ENCODE results near the gene MERTK.
"Not testable (repeated sequence)": the region's sequence is repeated elsewhere in the genome, so short reads cannot be mapped to it uniquely, and the experiment has no call there.

Gene MERTK

DNA sequence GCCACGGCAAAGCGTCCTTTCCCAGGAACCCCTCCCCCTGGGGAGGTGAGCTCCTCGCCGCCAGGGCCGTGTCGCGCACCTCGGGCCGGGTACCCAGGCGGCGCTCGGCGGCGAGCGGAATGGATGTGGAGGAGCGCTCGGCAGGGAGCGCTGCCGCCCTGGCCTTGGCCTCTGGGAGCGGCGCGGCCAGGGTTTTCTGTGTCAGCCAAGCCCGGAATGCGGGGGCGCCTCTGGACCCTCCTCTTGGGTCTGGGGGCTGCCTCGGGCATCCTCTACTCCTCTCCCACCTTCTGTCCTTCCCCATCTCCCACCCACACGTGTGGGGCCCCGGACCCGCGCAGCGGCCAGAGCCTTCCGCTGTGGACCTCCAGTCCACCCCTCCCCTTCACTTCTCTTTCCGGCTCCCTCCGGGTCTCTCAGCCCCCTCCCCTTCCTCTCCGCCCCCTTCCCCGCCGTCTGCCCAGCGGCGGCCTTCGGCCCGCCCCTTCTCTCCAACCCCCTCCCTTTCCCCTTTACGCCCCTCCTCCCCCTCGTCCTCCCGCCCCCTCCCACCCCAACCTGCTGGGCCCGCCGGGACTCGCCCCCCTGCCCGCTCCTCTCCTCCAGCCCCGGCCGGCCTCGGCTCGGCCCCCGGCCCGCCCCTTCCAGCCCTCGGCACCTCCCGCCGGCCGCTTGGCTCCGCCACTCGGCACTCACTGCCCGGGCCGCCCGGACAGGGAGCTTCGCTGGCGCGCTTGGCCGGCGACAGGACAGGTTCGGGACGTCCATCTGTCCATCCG is at the start of gene MERTK:
Gene MERTK (plus strand): TSS at position 684 of the 779 bp plus-strand sequence. CDS start 129 bp downstream, outside the sequence.
- DNase-seq (ENCODE audit: low read depth): peak; percentile 31

DNA sequence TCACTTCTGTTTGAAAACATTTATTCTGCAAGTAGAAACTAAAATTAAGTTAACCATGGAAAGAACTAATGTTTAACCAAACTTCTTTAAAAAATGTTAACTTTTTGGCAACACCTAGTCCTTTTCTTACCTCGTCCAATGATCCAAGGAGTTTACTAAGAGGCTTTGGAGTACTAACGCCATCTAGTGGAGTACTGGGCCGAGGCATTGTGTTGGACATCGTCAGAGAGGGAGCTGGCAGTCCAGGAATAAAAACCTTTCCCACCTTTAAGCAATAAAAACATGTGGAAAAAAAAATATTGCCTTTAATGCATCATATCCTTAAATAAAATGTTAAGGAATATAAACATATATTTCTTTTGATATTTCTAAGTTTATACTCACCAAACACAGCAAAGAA is 47.8 kb upstream of the MERTK start:
- not testable (repeated sequence) for DNase-seq (ENCODE audit: low read depth)

DNA sequence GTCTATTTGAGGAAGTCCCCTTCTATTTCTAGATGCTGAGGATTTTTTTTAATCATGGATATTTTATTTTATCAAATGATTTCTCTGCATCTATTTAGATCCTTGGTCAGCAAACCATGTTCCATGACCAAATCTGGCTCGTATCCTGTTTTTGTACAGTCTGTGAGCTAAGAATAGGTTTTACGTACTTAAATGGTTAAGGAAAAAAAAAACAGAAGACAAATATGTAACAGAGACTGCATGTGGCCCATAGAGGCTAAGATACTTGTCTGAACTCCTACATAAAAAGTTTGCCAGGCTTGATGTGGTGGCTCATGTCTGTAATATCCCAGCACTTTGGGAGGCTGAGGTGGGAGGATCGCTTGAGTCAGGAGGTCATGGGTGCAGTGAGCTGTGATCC is 45.9 kb upstream of the MERTK start:
- DNase-seq (ENCODE audit: low read depth): not testable (repeated sequence)

DNA sequence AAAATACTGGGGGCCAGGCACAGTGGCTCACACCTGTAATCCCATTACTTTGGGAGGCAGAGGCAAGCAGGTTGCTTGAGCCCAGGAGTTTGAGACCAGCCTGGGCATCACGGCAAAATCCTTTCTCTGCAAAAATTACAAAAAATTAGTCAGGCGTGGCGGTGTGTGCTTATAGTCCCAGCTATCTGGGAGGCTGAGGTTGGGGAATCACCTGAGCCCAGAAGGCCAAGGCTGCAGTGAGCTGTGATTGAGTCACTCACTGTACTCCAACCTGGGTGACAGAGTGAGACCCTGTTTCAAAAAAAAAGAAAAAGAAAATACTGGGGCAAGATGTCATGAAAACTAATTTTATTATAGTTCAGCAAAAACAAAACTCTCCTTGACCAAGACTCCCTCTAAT is 38.4 kb upstream of the MERTK start:
- DNase-seq (ENCODE audit: low read depth): not testable (repeated sequence)

DNA sequence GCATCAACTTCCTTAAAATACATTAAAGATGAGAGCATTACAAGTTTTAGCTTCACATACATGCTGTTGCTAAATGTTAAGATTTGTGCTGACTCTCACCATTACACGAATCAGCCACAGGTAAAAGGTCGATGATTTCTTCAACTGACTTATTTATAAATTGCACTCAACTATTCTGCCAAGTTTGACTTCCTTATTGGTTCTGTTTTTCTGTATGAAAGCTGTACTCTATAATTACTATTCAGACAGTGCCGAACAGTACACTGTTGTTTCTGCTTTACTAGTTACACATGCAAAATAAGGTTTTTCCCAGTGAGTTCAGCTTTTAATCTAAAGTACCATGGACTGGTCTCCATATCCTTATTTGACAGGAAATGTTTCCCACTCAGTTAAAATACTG is 33.3 kb upstream of the MERTK start:
- not testable (repeated sequence) for DNase-seq (ENCODE audit: low read depth)

DNA sequence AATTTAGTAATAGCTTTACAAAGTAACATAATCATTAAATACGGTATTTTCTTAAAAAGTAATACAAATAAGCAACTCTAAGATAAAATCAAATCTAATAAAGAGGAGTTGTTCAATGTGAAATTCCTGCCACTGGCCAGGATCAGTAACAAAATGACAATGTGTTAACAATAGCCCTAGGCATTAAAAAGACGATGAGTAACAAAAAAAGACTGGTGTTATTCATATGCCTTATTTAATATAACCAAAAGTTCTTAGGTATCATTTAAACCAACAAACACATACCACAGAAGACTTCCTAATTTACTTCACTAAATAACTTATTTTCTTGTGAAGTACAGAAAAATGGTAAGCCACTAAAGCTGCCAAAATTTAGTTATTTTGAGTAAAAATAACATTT is 25.6 kb upstream of the MERTK start:
- DNase-seq (ENCODE audit: low read depth): not testable (repeated sequence)

DNA sequence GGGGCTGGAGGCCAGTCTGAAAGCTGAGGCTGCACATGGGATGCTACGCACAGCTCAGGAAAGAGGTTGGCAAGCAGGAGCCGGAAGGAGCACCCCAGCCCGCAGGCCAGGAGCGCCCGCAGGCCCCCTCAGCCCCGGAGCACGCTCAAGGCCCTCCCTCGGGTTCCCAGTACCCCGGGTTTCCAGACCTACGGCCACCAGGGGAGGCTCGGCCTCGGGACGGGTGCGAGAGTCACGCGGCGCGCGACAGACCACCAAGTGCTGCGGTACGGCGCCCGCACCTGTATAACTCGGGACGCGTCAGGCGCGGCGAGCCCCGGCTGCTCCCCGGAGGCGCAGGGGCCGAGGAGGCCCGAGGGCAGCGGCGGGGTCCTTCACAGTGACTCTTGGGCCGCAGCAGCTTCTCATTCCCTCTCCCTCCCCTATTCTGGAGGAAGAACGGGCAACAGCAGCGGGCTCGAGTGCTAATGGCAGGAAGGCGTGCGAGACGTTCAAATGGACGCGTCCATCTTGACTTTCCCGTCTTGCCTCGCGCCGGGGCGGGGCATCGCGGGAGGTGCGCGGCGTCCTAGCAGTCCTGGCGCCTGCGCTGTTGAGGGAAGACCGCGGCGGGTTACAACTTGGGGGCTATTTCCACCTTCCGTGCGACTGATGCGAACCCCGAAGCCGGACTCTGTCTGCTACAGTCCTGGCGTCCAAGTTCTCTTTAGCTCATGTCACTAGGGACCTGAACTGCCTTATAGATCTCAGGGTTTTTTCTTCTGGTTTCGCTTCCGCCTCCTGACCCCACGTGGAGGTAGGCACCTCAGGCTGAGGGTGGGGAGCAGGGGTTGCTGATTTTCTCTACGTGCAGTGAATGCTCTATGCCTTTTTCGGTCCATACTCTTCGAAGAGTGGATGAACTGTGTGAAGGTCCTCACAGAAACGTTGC is 14.5 kb upstream of the MERTK start, which contains the start of gene ANAPC1:
Gene ANAPC1 (minus strand): TSS at position 533 of the 931 bp plus-strand sequence. CDS start 3,368 bp downstream, outside the sequence.
- peak; percentile 78 for DNase-seq (ENCODE audit: low read depth)

DNA sequence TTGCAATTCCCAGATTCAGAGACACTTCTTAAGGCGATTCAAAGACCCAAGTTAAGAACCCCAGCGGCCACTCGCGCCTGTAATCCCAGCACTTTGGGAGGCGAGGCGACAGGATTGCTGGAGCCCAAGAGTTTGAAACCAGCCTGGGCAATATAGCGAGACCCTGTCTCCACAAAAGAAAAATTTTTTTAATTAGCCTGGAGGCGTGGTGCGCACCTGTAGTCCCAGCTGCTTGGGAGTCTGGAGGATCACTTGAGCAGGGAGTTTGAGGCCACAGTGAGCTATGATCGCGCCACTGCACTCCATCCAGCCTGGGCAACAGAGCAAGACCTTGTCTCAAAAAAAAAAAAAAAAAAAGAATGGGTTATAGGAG is 13.8 kb upstream of the MERTK start:
- DNase-seq (ENCODE audit: low read depth): no peak

DNA sequence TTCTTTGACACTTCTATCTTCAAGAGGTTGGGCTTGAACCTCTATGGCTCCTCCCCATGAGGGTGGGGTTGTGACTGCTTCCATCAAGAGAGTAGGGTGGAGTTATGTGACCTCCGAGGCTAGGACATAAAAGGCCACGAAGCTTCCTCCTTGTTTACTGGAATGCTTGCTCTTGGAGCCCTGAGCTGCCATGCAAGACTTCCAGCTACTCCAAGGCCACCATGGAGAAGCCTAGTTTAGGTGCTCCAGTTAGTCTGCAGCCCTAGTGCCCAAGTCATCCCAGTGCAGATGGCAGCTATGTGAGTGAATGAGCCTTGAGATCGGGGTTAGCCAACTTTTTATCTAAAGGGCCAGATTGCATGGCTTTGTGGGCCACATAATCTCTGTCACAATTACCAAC is 2.4 kb upstream of the MERTK start:
- no peak for DNase-seq (ENCODE audit: low read depth)

DNA sequence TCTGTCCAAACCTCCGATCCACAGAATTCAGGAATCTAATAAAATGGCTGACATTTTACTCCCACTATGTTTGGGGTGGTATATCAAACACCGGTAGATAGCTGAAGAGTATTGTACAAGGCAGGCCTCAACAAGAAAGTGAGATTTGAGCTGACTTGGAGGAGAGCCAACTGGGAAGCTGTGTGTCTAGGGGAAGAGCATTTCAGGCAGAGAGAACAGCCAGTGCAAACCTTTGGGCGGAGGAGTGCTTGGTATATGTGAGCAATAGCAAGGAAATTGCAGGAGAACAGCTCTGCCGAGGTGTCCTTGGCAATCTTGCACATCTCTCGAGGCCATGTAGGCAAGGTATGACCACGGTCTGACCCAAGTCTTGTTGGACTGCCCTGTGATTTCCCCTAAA is 1.8 kb upstream of the MERTK start:
- DNase-seq (ENCODE audit: low read depth): no peak

DNA sequence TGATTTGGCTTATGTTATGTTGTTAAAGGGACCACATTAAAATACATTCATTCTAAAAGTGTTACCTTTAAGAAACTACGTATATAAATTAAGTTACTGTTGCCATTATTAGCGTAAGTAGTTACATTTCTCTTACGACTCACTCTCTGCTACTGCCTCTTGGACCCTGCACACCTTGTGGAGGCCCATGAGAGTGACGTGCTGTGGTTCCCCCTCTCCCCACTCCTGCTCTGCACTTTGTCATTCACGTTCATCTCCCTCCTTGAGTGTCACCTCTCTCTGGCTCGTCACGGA is 830 bp upstream of the MERTK start:
- no peak for DNase-seq (ENCODE audit: low read depth)

DNA sequence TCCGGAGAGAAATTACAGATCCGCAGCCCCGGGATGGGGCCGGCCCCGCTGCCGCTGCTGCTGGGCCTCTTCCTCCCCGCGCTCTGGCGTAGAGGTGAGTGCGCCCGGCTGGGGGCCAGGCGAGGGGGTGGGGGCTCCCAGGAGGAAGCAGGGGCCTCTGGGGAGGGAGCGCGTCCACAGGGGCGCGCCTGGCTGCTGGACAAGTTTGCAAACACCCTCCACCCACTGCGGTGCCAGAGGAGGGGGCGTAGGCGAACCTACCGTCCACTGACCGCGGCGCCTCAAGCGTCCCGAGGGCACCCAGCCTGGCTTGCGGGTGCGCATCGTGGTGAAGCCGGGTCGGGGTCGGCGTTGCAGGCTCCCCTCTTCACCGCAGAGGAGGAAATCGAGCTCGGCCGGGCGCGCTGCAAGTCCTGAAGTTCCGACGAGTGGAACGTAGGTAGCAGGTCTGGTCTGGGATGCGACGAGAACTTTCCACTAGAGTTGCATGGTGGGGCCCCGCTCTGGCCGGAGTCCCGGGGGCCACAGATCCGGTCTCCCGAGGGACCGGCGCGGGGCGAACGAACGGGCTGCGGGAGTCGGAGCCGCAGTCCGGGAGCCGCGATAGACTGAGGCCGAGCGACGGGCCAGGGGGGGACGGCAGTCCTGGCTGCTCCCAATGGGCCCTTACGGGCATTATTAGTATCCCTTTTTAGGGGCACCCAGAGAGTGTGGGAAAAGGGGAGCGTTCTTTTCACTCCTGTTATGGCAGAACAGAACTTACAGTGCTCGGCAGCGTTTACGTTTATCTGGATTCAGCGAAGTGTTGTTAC is 502 bp downstream of the MERTK start:
- no peak for DNase-seq (ENCODE audit: low read depth)

DNA sequence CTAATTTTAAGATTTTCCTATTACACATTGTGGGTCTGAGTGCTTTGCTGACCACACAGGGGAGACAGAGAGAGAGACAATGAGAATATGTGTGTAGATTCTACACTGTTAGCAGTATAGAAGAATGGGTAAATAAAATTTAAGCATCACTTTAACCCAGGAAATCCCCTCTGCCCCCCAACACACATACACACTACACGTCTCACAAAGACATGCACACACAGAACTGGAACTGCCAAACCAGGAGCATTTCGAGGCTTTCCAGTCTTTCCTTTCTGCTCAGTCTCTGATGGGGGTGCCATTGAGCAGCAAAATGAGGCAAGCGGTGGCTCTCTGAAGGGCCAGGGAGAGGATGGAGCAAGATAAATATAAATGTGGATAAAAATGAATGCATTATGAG is 2.5 kb downstream of the MERTK start:
- DNase-seq (ENCODE audit: low read depth): no peak

DNA sequence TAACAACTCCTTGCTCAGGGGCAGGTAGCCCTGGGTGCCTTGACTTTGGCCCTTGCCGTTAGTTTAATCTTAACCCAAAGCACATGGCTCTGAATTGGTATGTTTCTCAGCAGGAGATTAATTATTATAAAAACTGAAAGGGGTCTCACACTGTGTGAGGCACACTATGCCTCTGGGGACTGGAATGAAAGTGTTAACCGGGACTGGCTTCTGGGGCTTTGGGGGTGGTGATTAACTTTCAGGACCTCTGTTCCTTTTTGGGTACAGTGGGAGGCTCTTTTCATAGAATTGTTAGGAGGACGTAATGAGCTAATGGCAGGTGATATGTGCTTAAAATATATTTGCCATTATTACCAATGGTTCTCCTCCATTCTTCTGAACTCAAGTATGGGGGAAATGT is 5.1 kb downstream of the MERTK start:
- DNase-seq (ENCODE audit: low read depth): no peak

DNA sequence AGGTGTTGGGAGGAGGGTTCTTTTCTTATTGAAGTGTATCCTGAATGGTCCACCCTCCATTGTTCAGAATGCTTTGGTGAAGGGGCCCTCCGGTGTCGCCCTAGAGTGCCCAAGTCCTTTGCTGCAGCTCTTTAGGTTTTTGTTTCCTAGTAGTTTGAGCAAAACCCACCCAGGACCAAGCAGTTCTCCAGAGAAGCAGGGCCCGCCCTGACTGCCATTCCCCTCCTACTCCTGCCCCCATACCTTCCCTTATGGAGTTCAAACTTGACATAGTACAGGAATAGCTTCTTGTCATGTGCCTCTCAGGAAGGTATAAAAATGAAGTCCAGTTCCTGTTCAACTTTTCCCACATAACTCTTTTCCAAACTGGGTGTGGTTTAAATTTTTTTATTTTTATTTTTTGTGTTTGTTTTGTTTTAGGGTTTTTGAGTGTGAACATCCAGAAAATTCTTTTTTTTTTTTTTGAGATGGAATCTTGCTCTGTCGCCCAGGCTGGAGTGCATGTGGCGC is 5.6 kb downstream of the MERTK start:
- DNase-seq (ENCODE audit: low read depth): no peak

DNA sequence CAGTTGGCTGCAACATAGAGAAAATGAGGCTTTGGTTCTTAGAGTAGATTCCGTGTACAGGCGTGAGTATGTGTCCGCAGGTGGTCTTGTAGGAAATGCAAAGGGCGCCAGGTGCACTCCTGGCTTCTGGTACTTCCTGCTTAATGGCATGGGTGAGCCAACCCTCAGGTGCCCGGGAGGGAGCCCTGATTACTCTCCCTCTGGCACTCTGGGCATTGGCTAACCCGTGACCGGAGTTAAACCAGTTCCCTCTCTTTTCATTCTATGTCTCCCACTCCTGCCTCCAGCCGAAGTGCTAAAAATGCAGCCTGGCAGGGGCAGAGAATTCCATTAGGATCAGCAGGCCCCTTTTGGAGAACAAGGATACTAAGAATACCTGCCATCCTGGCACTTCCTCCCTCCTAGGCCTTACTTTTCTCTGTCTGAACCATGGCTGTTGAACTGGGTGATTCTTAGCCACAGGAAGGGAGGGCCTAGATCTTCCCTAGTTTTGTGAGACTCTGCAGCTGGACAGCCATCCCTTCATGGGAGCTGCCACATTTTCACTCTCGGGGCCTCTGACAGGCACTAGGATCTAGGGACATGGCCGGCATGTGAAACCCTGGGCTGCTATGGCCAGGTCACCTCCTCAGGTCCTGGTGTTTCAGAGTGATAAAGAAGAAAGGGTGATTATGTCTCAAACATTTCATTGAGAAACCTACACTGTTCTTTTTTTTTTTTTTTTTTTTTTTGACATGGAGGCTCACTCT is 6.5 kb downstream of the MERTK start:
- no peak for DNase-seq (ENCODE audit: low read depth)

DNA sequence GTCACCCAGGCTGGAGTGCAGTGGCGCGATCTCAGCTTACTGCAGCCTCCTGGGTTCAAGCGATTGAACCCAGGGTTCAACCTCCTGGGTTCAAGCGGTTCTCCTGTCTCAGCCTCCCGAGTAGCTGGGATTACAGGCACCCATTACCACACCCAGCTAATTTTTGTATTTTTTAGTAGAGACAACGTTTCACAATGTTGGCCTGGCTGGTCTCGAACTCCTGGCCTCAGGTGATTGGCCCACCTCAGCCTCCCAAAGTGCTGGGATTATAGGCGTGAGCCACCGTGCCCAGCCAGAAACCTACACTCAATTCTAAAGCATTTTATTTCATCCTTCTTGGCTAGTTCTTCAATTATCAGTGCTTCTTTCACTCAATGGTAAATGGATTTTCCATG is 7.1 kb downstream of the MERTK start:
- not testable (repeated sequence) for DNase-seq (ENCODE audit: low read depth)

DNA sequence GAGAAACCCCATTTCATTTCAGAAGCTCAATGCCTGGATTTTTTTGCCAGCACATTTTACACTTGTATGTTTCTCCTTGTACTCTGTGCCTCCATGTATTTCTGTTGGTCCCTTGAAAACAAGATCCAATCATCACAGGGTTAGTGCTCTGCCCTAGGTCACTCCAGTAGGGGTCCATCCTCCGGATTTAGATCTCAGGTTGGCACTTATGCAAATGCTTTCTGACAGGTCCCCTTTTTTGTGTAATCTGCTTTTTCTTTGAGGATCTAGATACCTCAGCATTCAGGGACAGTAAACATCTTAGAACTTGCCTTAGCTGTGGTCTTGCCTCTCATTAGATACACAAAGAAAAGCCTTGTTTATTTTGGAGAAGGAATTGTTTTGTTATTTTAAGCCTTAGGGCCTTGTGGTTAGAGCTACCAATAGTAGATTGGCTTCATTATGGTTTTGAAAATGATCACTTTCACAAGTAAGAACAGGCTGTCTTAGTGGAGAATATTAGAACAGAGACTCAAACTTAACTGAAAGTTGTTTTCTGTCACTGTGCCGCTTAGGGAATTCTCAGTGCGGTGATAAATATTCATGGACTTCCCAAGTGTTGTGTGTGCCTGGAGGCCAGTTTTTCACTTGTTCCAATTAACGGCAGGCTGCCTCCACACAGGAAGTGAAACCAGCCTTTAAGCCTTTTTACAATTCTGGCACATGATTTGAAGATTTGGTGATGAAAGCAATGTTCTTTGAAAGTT is 7.8 kb downstream of the MERTK start:
- no peak for DNase-seq (ENCODE audit: low read depth)

DNA sequence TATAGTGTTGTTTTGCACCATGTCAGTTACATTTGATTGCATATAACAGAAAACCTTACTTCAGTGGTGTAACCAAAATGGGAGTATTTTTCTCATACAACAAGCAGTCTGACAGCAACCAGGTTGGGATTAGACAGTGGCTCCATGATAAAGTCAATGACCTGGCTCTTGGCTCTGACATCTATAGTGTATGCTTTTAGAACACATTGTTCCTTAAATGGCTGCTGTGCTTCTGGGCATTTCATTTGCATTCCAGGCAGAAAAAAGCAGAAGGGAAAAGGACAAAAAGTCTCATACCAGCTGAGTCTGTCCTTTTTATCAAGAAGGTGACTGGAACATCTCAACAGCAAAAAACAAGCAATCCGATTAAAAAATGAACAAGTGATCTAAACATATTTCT is 10.2 kb downstream of the MERTK start:
- no peak for DNase-seq (ENCODE audit: low read depth)

DNA sequence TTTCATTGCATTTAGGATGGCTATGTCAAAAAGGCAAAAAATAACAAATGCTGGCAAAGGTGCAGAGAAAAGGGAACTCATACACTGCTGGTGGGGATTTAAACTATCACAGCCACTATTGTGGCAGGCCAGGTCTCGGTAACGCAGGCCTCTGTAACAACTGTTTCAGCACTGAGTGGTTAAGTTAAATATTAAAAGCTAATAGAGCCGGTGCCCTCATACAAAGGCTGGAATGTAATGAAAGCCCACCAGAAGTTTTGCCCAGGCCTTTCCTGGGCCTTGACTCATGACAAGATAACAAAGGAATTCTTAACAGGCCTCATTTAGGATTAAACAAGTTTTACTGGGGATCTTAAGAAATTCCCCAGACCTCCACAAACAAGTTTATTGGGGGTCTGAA is 10.7 kb downstream of the MERTK start:
- no peak for DNase-seq (ENCODE audit: low read depth)

DNA sequence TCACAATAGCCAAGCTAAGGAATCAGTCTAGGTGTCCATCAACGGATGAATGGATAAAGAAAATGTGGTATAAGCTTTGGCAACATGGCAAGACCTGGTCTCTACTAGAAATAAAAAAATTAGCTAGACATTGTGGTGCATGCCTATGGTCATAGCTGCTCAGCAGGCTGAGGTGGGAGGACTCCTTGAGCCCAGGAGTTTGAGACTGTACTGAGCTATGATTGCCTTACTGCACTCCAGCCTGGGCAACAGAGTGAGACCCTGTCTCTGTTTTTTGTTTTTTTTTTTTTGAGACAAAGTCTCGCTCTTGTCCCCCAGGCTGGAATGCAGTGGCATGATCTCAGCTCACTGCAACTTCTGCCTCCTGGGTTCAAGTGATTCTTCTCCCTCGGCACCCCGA is 11.6 kb downstream of the MERTK start:
- not testable (repeated sequence) for DNase-seq (ENCODE audit: low read depth)

Data from activated gamma-delta T cell treated with anti-CD3 and anti-CD28 coated beads, Interleukin-2, amount 50 U/mL, for 16 hours (primary cell).